SW 1271 (cell line): ENCODE data around the gene RASGEF1C.

ENCODE experiments used
- DNase-seq, 2 experiments: peaks; one replicate each; lab custom pipeline; 2025; lab: John Stamatoyannopoulos, UW

Gene RASGEF1C

GRCh38 chr5:180159756-180160155 lies 49.3 kb downstream of the RASGEF1C start:
- DNase-seq = no peak

GRCh38 chr5:180157866-180158265 lies 51.1 kb downstream of the RASGEF1C start:
- DNase-seq = no peak

GRCh38 chr5:180156141-180156540 lies 52.9 kb downstream of the RASGEF1C start:
- DNase-seq = no peak

GRCh38 chr5:180155365-180155926 lies 53.6 kb downstream of the RASGEF1C start:
- no peak for DNase-seq

- no peak for DNase-seq
Measured at GRCh38 chr5:180154821-180155364, 54.1 kb downstream of the RASGEF1C start.

GRCh38 chr5:180153991-180154390 lies 55.0 kb downstream of the RASGEF1C start:
- no peak for DNase-seq

GRCh38 chr5:180153099-180153498 lies 55.9 kb downstream of the RASGEF1C start:
- DNase-seq = no peak

- DNase-seq = no peak
Measured at GRCh38 chr5:180143656-180144364, 65.2 kb downstream of the RASGEF1C start.

- DNase-seq = no peak
Measured at GRCh38 chr5:180142824-180143610, 66.0 kb downstream of the RASGEF1C start.

- DNase-seq = no peak
Measured at GRCh38 chr5:180142021-180142765, 66.8 kb downstream of the RASGEF1C start.

- no peak for DNase-seq
Measured at GRCh38 chr5:180141068-180141660, 67.8 kb downstream of the RASGEF1C start.

GRCh38 chr5:180140571-180140970 lies 68.4 kb downstream of the RASGEF1C start:
- DNase-seq = no peak

GRCh38 chr5:180140079-180140554 lies 68.9 kb downstream of the RASGEF1C start:
- DNase-seq = no peak

GRCh38 chr5:180139731-180140055 lies 69.3 kb downstream of the RASGEF1C start:
- DNase-seq = no peak

- DNase-seq = no peak
Measured at GRCh38 chr5:180138976-180139730, 69.9 kb downstream of the RASGEF1C start.

- DNase-seq = no peak
Measured at GRCh38 chr5:180138214-180138975, 70.6 kb downstream of the RASGEF1C start.

- DNase-seq = no peak
Measured at GRCh38 chr5:180137401-180138213, 71.4 kb downstream of the RASGEF1C start.

GRCh38 chr5:180136630-180137381 lies 72.2 kb downstream of the RASGEF1C start:
- no peak for DNase-seq
